Astrocyte (in vitro differentiated cells and primary cell): ENCODE results near the gene EEA1. TPM values are rescaled to one million over a fixed set of nuclear protein-coding genes. Genes with fewer than 3 reads are reported as not detected.

ENCODE experiments used
- DNase-seq: peaks from one replicate; pipeline ENCODE4 v3.0.0-alpha.2; 2010; ENCODE audit warnings: low read depth
- FAIRE-seq: peaks from 2 replicates; lab custom pipeline; 2011; peaks lifted over from hg19 to GRCh38; lab: Jason Lieb, UNC
- H2AFZ ChIP-seq: 2 replicates; pipeline ENCODE4 v1.6.0; 2012; ENCODE audit warnings: low read depth, low read length, inconsistent platforms
- H3K27ac ChIP-seq: 2 replicates; pipeline ENCODE4 v1.5.1; 2011; ENCODE audit warnings: low read depth, low read length, inconsistent platforms
- H3K27me3 ChIP-seq: 2 replicates; pipeline ENCODE4 v1.6.0; 2011; ENCODE audit warnings: low read length, inconsistent platforms; ENCODE audit not compliant: insufficient read depth
- H3K36me3 ChIP-seq: 2 replicates; pipeline ENCODE4 v1.5.1; 2011; ENCODE audit warnings: low read length, inconsistent platforms; ENCODE audit not compliant: insufficient read depth
- H3K4me1 ChIP-seq: 2 replicates; pipeline ENCODE4 v1.5.1; 2011; ENCODE audit warnings: low read length, inconsistent platforms; ENCODE audit not compliant: insufficient read depth
- H3K4me2 ChIP-seq: 2 replicates; pipeline ENCODE4 v1.6.0; 2012; ENCODE audit warnings: low read length, inconsistent platforms
- H3K4me3 ChIP-seq: 2 replicates; pipeline ENCODE4 v1.5.1; 2011; ENCODE audit warnings: low read depth, mild to moderate bottlenecking, low read length, inconsistent platforms; ENCODE audit not compliant: insufficient read depth
- H3K79me2 ChIP-seq: 2 replicates; pipeline ENCODE4 v1.6.0; 2012; ENCODE audit warnings: mild to moderate bottlenecking, low read length, inconsistent platforms; ENCODE audit not compliant: insufficient read depth
- H3K9ac ChIP-seq: 2 replicates; pipeline ENCODE4 v1.6.0; 2012; ENCODE audit warnings: mild to moderate bottlenecking, low read length, inconsistent platforms
- H3K9me3 ChIP-seq: 2 replicates; pipeline ENCODE4 v1.5.1; 2012; ENCODE audit warnings: low read depth, mild to moderate bottlenecking, low read length, inconsistent platforms; ENCODE audit not compliant: insufficient read depth
- H4K20me1 ChIP-seq: 2 replicates; pipeline ENCODE4 v1.6.0; 2012; ENCODE audit warnings: low read length, inconsistent platforms; ENCODE audit not compliant: insufficient read depth
- H3K27ac Mint-ChIP-seq: one replicate; pipeline ENCODE4 v1.8.0; 2021; ENCODE audit warnings: mild to moderate bottlenecking, mixed read lengths; ENCODE audit not compliant: unreplicated experiment
- H3K27me3 Mint-ChIP-seq: one replicate; pipeline ENCODE4 v1.8.0; 2021; ENCODE audit warnings: low read depth, mixed read lengths; ENCODE audit not compliant: unreplicated experiment
- H3K36me3 Mint-ChIP-seq: one replicate; pipeline ENCODE4 v1.8.0; 2021; ENCODE audit warnings: low read depth, mixed read lengths; ENCODE audit not compliant: unreplicated experiment
- H3K4me1 Mint-ChIP-seq: one replicate; pipeline ENCODE4 v1.8.0; 2021; ENCODE audit warnings: low read depth, mixed read lengths; ENCODE audit not compliant: unreplicated experiment
- H3K4me3 Mint-ChIP-seq: one replicate; pipeline ENCODE4 v1.8.0; 2021; ENCODE audit warnings: mild to moderate bottlenecking, moderate library complexity, mixed read lengths; ENCODE audit not compliant: unreplicated experiment
- H3K9me3 Mint-ChIP-seq: one replicate; pipeline ENCODE4 v1.8.0; 2021; ENCODE audit warnings: mild to moderate bottlenecking, mixed read lengths; ENCODE audit not compliant: unreplicated experiment
- CTCF ChIP-seq: IDR thresholded peaks from 2 replicates; pipeline ENCODE4 v1.5.1; 2011; ENCODE audit warnings: low read depth, mild to moderate bottlenecking, inconsistent platforms, low read length, moderate library complexity; ENCODE audit not compliant: insufficient read depth
- EZH2 ChIP-seq: IDR thresholded peaks from 2 replicates; pipeline ENCODE4 v1.6.1; 2012; ENCODE audit warnings: mild to moderate bottlenecking, low read length, inconsistent platforms; ENCODE audit not compliant: insufficient read depth
- total RNA-seq: library from RNA; stranded (reverse); gene quantifications from 2 replicates; pipeline ENCODE4 v1.2.1, GENCODE V29; 2021

The EEA1 gene
- total RNA-seq, 1 donor from 2014 or later, result 36.5 TPM

DNA sequence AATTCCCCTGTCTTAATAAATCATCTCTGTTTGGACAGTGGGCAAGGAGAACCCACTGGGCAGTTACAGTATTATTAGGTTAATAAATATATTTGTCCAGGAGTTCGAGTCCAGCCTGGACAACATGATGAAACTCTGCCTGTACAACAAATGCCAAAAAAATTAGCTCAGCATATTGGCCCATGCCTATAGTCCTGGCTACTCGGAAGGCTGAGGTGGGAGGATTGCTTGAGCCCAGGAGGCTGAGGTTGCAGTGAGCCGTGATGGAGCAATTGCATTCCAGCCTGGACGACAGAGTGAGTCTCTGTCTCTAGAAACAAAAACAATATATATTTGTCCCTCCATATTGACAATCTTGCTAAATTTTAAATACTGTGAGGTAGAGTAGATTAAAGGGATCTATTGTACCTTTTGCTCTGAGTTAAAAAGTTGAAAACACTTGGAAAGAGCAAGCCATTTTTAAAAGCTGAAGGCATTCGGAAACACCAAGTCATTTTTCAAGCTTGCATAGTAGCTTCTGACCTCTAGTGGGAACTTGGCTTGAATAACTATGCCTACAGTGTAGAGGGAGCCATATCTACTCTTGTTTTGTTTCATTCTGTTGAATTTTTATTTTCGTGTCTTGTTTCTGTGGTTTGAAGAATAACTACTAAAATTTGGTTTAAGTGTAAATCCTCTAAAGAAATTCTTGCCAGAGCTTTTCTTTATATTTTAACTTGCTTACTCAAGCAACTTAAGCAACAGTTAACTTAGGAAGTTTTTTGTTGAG is 14.6 kb upstream of the EEA1 start:
- Histone ChIP-seq H3K4me2 (no peak overlapping the region), H3K27ac (no peak overlapping the region), H4K20me1 (no peaks in the 10 kb centered on the region), H3K4me3 (no peak overlapping the region), H3K36me3 (no peaks in the 10 kb centered on the region), H3K9ac (no peak overlapping the region), H3K4me1 (no peaks in the 10 kb centered on the region), H3K9me3 (no peaks in the 10 kb centered on the region), H3K27me3 (no peaks in the 10 kb centered on the region), H2AFZ (no peak overlapping the region), H3K79me2 (no peaks in the 10 kb centered on the region)
- Mint-ChIP-seq H3K27me3 (no peaks in the 10 kb centered on the region), H3K36me3 (no peaks in the 10 kb centered on the region), H3K9me3 (no peaks in the 10 kb centered on the region), H3K4me3 (no peak overlapping the region), H3K27ac (no peak overlapping the region), H3K4me1 (peaks cover 9% of the 10 kb centered on the region)
- no peak for TF ChIP-seq EZH2
- no peak for TF ChIP-seq CTCF
- DNase-seq (peak; percentile 68), FAIRE-seq (peak; percentile 37)

DNA sequence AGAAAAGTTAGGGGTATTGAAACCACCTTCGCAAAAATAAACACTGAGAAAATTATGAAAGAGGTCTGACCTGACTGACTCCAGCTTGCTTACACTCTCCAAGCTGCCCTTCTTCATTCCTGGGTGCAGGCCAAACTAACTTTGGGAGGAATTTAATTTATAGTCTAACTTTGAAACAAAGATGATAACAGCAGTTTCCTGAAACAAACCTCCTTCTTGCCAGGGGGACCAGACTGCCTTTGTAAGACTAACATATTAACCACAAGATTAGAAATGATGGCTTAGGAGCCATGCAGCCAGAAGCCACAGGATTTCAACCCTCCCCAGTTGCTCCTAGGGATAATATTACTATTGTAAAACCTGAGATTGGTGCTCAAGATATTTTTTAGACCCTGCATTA is 13.8 kb upstream of the EEA1 start:
- FAIRE-seq, result no peak
- no peaks in the 10 kb centered on the region for H3K36me3 Mint-ChIP-seq
- Histone ChIP-seq H3K9me3 (no peaks in the 10 kb centered on the region), H2AFZ (no peak overlapping the region), H3K4me1 (no peaks in the 10 kb centered on the region), H3K36me3 (no peaks in the 10 kb centered on the region), H3K9ac (no peak overlapping the region), H3K4me2 (no peak overlapping the region), H4K20me1 (no peaks in the 10 kb centered on the region), H3K79me2 (no peaks in the 10 kb centered on the region), H3K27ac (no peak overlapping the region), H3K27me3 (no peaks in the 10 kb centered on the region), H3K4me3 (no peak overlapping the region)
- no peaks in the 10 kb centered on the region for H3K27me3 Mint-ChIP-seq
- no peaks in the 10 kb centered on the region for H3K9me3 Mint-ChIP-seq
- peak; percentile 93 for DNase-seq
- H3K27ac Mint-ChIP-seq, result no peak overlapping the region
- peak overlapping the region; percentile 23 for H3K4me3 Mint-ChIP-seq
- peaks cover 11% of the 10 kb centered on the region for H3K4me1 Mint-ChIP-seq
- TF ChIP-seq CTCF (no peak), EZH2 (no peak)

DNA sequence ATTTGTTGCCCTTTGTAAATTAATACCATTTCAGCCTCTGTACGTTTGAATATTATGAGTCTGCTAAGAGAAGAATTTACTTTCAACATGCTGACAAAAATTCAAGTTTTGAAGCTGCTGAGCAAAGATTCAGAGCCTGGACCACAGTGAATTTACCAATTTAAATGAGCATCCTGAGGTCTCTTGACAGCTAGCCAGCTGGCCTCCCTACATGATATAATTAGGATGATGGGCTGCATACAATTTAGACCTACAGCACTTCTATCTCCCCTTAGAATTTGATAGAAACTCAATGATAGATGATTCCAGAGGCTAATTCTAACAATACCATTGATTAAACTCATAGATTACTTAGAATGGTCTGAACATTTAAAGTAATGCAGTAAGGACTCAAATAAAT is 10.0 kb upstream of the EEA1 start:
- no peak for TF ChIP-seq CTCF
- TF ChIP-seq EZH2, result no peak
- no peak overlapping the region for H2AFZ ChIP-seq
- no peaks in the 10 kb centered on the region for H4K20me1 ChIP-seq
- H3K9me3 Mint-ChIP-seq, result no peaks in the 10 kb centered on the region
- no peak overlapping the region for H3K27ac Mint-ChIP-seq
- no peaks in the 10 kb centered on the region for H3K27me3 Mint-ChIP-seq
- H3K36me3 ChIP-seq, result no peaks in the 10 kb centered on the region
- peaks cover 12% of the 10 kb centered on the region for H3K4me1 Mint-ChIP-seq
- no peak overlapping the region for H3K4me3 ChIP-seq
- no peaks in the 10 kb centered on the region for H3K9me3 ChIP-seq
- H3K79me2 ChIP-seq, result no peaks in the 10 kb centered on the region
- no peaks in the 10 kb centered on the region for H3K36me3 Mint-ChIP-seq
- H3K27me3 ChIP-seq, result no peaks in the 10 kb centered on the region
- DNase-seq (no peak), FAIRE-seq (no peak)
- no peak overlapping the region for H3K4me3 Mint-ChIP-seq
- H3K4me1 ChIP-seq, result no peaks in the 10 kb centered on the region
- H3K9ac ChIP-seq, result no peak overlapping the region
- no peak overlapping the region for H3K27ac ChIP-seq
- no peak overlapping the region for H3K4me2 ChIP-seq
